HG03565 (cell line): ENCODE measurements around the gene PLEKHG1.

Source experiments
- ATAC-seq: cut with Tn5 transposase; IDR thresholded peaks from one replicate; pipeline ENCODE4 v1.9.1; 2021; ENCODE audit warnings: mild to moderate bottlenecking, moderate library complexity; ENCODE audit not compliant: unreplicated experiment

PLEKHG1 gene

GRCh38 chr6:150617496-150618460 lies 18.1 kb downstream of the PLEKHG1 start:
- no peak for ATAC-seq

GRCh38 chr6:150619275-150619674 lies 19.6 kb downstream of the PLEKHG1 start:
- ATAC-seq: no peak

DNA sequence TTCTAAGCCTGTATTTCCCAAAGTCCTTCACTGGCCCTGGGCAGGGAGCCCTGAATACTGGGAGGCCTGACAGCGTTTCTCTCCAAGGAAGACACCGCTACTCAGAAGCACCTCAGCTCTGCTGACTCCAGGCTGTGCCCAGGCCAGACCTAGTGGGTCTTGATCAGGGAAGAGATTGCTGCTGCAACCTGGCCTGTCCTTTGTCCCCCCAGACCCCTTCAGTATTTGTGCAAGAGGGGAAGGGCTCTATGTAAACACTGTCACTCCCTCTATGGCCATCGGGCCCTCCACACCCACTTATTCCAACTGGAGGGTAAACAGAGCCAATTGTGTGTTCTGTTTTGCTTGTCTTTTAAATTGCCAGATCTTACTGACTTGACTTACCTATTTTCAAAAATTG lies 20.6 kb downstream of the PLEKHG1 start:
- no peak for ATAC-seq

GRCh38 chr6:150620763-150621162 lies 21.1 kb downstream of the PLEKHG1 start:
- no peak for ATAC-seq

- no peak for ATAC-seq
Observed at GRCh38 chr6:150622476-150622875, 22.8 kb downstream of the PLEKHG1 start.

GRCh38 chr6:150622941-150623874 lies 23.5 kb downstream of the PLEKHG1 start:
- ATAC-seq: peak; percentile 99

- ATAC-seq: no peak
Observed at GRCh38 chr6:150624191-150624590, 24.5 kb downstream of the PLEKHG1 start.

GRCh38 chr6:150625927-150626326 lies 26.2 kb downstream of the PLEKHG1 start:
- no peak for ATAC-seq

- no peak for ATAC-seq
Observed at GRCh38 chr6:150627154-150627553, 27.5 kb downstream of the PLEKHG1 start.

DNA sequence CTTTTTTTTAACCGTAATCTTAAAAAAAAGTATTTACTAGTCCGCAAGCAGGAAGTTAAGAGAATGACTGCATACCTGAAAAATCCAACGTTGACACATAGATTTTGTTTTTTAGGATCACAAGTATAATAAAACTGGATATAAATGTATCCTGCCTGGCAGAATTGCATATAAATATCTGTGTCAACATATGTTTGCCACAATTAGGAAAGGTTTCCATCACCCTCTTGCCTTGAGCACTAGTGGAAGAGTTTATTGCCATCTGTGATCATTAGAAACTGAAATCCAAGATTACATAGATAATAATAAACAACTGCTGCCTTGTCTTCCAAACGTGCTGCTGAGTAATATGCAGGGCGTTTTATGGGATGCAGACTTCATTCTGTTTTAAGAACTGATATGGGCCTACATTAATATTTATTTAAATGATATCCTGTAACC lies 27.9 kb downstream of the PLEKHG1 start:
- ATAC-seq: no peak

- no peak for ATAC-seq
Observed at GRCh38 chr6:150628908-150629307, 29.2 kb downstream of the PLEKHG1 start.

- ATAC-seq: no peak
Observed at GRCh38 chr6:150631283-150631983, 31.7 kb downstream of the PLEKHG1 start.

DNA sequence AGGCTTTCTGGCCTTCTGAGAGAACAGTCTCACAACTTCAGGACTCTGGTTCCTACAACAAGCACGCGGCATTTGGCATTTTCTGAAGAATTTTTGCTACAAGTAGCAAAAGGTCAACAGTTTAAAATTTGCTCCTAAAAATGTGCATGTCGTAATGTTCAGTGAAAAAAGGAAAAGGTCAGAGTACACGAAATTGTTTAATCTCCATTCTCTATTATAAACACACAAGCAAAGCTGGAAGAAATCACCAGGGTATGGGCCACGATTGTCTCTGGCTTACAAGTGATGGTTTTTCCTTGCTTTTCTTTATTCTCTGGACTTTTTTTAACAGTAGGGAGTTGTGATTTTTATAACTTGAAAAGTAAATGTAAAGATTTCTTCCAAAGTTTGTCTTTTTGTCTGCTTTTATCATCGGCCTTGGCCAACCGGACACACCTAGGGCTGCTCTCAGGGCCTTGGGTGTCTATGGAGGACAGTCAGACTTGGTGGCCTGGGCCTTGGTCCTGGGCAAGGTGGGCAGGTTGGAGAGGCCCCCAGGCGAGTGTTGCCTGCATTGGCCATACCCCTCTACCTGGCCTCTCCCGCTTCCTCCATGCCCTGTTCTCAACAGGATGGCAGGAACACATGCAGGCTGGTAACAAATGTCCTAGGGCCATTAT lies 32.4 kb downstream of the PLEKHG1 start:
- no peak for ATAC-seq

DNA sequence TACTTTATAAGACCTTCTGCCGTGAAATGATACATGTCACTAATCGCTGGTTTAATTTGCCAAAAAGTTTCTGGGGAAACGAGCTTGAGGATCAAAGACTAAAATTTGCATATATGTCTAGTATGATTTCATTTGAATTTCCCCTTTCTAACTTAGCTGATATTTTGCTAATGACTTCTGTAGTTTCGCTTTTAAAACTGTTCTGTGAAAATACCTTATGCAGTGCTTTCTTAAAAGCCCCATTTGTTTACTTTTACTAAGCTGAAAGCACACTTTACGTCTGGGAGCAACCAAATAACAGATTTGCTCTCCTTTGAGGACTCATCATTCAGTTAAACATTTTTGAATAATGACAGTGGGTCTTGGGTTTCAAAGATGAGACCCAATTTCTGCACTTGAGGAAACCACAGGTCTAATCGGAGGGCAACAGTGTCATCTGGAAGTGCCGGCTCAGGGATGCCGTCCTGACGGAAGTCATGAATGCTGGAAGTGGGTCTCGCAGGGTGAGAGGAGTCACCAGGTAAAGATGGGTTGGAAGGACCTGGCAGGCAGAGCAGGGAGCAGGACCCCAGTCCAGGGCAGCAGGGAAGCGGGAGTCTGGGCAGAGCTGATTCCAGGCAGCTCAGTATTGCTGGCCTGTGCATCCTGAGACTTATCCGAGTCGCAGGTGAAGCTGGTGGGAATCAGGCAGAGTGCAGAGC lies 33.2 kb downstream of the PLEKHG1 start:
- ATAC-seq: peak; percentile 33

GRCh38 chr6:150633486-150633834 lies 33.8 kb downstream of the PLEKHG1 start:
- no peak for ATAC-seq

GRCh38 chr6:150634176-150634963 lies 34.7 kb downstream of the PLEKHG1 start:
- no peak for ATAC-seq

- no peak for ATAC-seq
Observed at GRCh38 chr6:150634964-150635292, 35.2 kb downstream of the PLEKHG1 start.

- ATAC-seq: no peak
Observed at GRCh38 chr6:150635906-150636514, 36.3 kb downstream of the PLEKHG1 start.

DNA sequence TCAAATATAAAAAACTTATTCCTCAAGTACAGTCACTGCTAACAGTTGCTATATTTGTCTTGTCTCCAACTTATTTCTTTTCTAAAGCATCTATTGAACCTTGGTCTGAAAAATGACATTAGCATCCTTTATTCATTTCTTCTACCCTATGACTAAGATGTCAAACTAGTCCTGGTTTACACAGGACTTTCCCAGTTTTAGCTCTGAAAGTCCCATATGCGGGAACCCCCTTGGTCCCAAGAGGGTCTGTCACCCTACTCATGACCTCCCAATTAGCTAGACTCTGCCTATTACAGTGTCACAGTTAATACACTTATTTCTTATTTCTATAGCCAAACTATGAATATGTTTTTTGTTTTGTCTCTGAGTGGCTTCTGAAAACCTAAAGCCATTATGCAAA lies 37.1 kb downstream of the PLEKHG1 start:
- ATAC-seq: no peak
